Transverse colon (tissue), 4 donors: ENCODE results near the gene TEKT1.

Experiments used
- CTCF ChIP-seq, 5 experiments: fragments of 200-600 bp in 3 of 5; fragments of 450-650 bp in 2 of 5; sonication (generic) in 3 of 5; IDR thresholded peaks; 1 replicate in 2 of 5; 2 replicates in 3 of 5; pipeline ENCODE4 v1.5.1; 2016 to 2017; ENCODE audit warnings: antibody characterized with exemption in 5 of 5, inconsistent platforms in 3 of 5, mild to moderate bottlenecking in 2 of 5, moderate library complexity in 1 of 5
- POLR2AphosphoS5 ChIP-seq, 3 donors: sonication (generic); formaldehyde crosslinking; IDR thresholded peaks; one replicate each; pipeline ENCODE4 v1.6.1; 2016; ENCODE audit warnings: antibody characterized with exemption in 3 of 3

- no peak for TF ChIP-seq CTCF (IDR thresholded peaks at IDR 0.05)
- TF ChIP-seq POLR2AphosphoS5 (IDR thresholded peaks at IDR 0.05), result no peak
Observed at GRCh38 chr17:6800422-6801027, 31.0 kb downstream of the TEKT1 start.
